B cell (primary cell): Measurements from ENCODE around the gene LRSAM1. TPM values are rescaled to one million over a fixed set of nuclear protein-coding genes. Genes with fewer than 3 reads are reported as not detected.

Experiments used
- ATAC-seq: fragments of 200-7000 bp; cut with Tn5 transposase; one replicate; pipeline ENCODE4 v1.10.0; 2021; ENCODE audit warnings: low read depth, mild to moderate bottlenecking, moderate number of reproducible peaks, moderate library complexity
- CTCF ChIA-PET: fragments of 350-600 bp; sonication (Branson Sonifier 250); formaldehyde crosslinking; loops from one replicate; lab custom pipeline; 2021; ENCODE audit warnings: antibody characterized with exemption, inconsistent platforms; lab: Charles Lee
- POLR2A ChIA-PET: fragments of 350-600 bp; sonication (Branson Sonifier 250); formaldehyde crosslinking; loops from one replicate; lab custom pipeline; 2021; ENCODE audit warnings: antibody characterized with exemption; lab: Charles Lee
- DNase-seq: peaks from one replicate; pipeline ENCODE4 v3.0.0; 2013
- H2AFZ ChIP-seq: 2 replicates; pipeline ENCODE4 v1.6.1; 2012; ENCODE audit warnings: mild to moderate bottlenecking, low read depth, low read length; ENCODE audit not compliant: insufficient read depth, poor library complexity, severe bottlenecking
- H3K27ac ChIP-seq, 2 donors: 1 replicate in 1 of 2; 2 replicates in 1 of 2; pipeline ENCODE4 v1.5.1; 2012 to 2013; ENCODE audit warnings: low read length in 2 of 2, mild to moderate bottlenecking in 2 of 2, moderate library complexity in 1 of 2
- H3K27me3 ChIP-seq, 4 experiments: fragments of 200-600 bp in 1 of 4; sonication (generic) in 1 of 4; replicated peaks in 1 of 4; 1 replicate in 2 of 4; 2 replicates in 2 of 4; pipeline versions ENCODE4 v1.6.1 to v1.7.0; 2013 to 2016; ENCODE audit warnings: low read length in 3 of 4, mild to moderate bottlenecking in 2 of 4, mixed read lengths in 1 of 4, moderate library complexity in 1 of 4; ENCODE audit not compliant: insufficient read depth in 4 of 4, control insufficient read depth in 3 of 4; ENCODE audit errors: control extremely low read depth in 1 of 4
- H3K36me3 ChIP-seq, 2 experiments: replicated peaks in 1 of 2; 1 replicate in 1 of 2; 2 replicates in 1 of 2; pipeline versions ENCODE4 v1.6.1 to v1.7.1; 2013; ENCODE audit warnings: low read length in 1 of 2; ENCODE audit not compliant: insufficient read depth in 2 of 2, control insufficient read depth in 1 of 2; ENCODE audit errors: control extremely low read depth in 1 of 2, extremely low read depth in 1 of 2
- H3K4me1 ChIP-seq, 2 donors: fragments of 200-600 bp in 1 of 2; sonication (generic) in 1 of 2; 1 replicate in 1 of 2; 2 replicates in 1 of 2; pipeline versions ENCODE4 v1.5.1 to v1.6.1; 2013 to 2017; ENCODE audit warnings: low read length in 2 of 2; ENCODE audit not compliant: control insufficient read depth in 2 of 2, insufficient read depth in 2 of 2
- H3K4me2 ChIP-seq: replicated peaks from 2 replicates; pipeline ENCODE3; 2012; ENCODE audit warnings: mild to moderate bottlenecking, low read depth, low read length; ENCODE audit not compliant: poor library complexity, severe bottlenecking
- H3K4me3 ChIP-seq, 5 experiments: fragments of 200-600 bp in 1 of 5; sonication (generic) in 1 of 5; 1 replicate in 3 of 5; 2 replicates in 2 of 5; pipeline versions ENCODE4 v1.5.1 to v1.7.0; 2011 to 2016; ENCODE audit warnings: low read length in 4 of 5, mild to moderate bottlenecking in 4 of 5, low read depth in 2 of 5, control low read depth in 1 of 5, moderate library complexity in 1 of 5; ENCODE audit not compliant: insufficient read depth in 1 of 5; ENCODE audit errors: control extremely low read depth in 1 of 5, extremely low read depth in 1 of 5
- H3K79me2 ChIP-seq: fragments of 200-600 bp; sonication (generic); one replicate; pipeline ENCODE4 v1.6.0; 2016; ENCODE audit warnings: low read length; ENCODE audit not compliant: control insufficient read depth, insufficient read depth
- H3K9ac ChIP-seq: fragments of 200-600 bp; sonication (generic); 2 replicates; pipeline ENCODE4 v1.6.1; 2017; ENCODE audit warnings: mild to moderate bottlenecking, low read length, moderate library complexity
- H3K9me3 ChIP-seq, 3 donors: one replicate each; pipeline versions ENCODE4 v1.6.1 to v1.7.1; 2013; ENCODE audit warnings: low read length in 2 of 3; ENCODE audit not compliant: control insufficient read depth in 2 of 3, insufficient read depth in 1 of 3; ENCODE audit errors: control extremely low read depth in 1 of 3
- H4K20me1 ChIP-seq: 2 replicates; pipeline ENCODE4 v1.6.0; 2012; ENCODE audit warnings: mild to moderate bottlenecking, low read length; ENCODE audit not compliant: insufficient read depth, control insufficient read depth, poor library complexity, severe bottlenecking
- H3K27ac Mint-ChIP-seq: one replicate; pipeline ENCODE4 v1.8.0; 2021; ENCODE audit warnings: mixed read lengths
- H3K27me3 Mint-ChIP-seq: one replicate; pipeline ENCODE4 v1.8.0; 2021; ENCODE audit warnings: mixed read lengths
- H3K4me1 Mint-ChIP-seq: one replicate; pipeline ENCODE4 v1.8.0; 2021; ENCODE audit warnings: mixed read lengths
- H3K4me3 Mint-ChIP-seq: one replicate; pipeline ENCODE4 v1.8.0; 2021; ENCODE audit warnings: mixed read lengths
- H3K9me3 Mint-ChIP-seq: one replicate; pipeline ENCODE4 v1.8.0; 2022; ENCODE audit warnings: mixed read lengths; ENCODE audit not compliant: insufficient read depth
- EZH2 ChIP-seq: IDR thresholded peaks from 2 replicates; pipeline ENCODE4 v1.6.1; 2012; ENCODE audit warnings: borderline replicate concordance, low read depth, mild to moderate bottlenecking, moderate library complexity, low read length; ENCODE audit not compliant: insufficient read depth, poor library complexity, severe bottlenecking
- WGBS: methylation state at CpG from one replicate; pipeline ENCODE4 v1.1.5; 2013; ENCODE audit warnings: missing lambda C conversion rate; ENCODE audit not compliant: insufficient coverage; 5-methylcytosine and 5-hydroxymethylcytosine counted together
- intact Hi-C: fragments of 100-400 bp; cut with micrococcal nuclease; formaldehyde crosslinking; loops from one replicate; pipeline ENCODE4 v1.10.0; 2022
- polyA plus RNA-seq: library from polyadenylated mRNA; depleted of rRNA; stranded (reverse); fragments of >200 nt; gene quantifications from 2 replicates; pipeline ENCODE4 v1.2.3, GENCODE V29; 2012
- total RNA-seq, 2 donors: library from RNA; stranded (reverse); fragments of 120-200 nt in 1 of 2; gene quantifications; 1 replicate in 1 of 2; 2 replicates in 1 of 2; pipeline versions ENCODE4 v1.2.3 to v1.2.4, GENCODE V29; 2013 to 2022
- TF ChIP-seq, protein P1 (sequence below): fragments of 200-600 bp; IDR thresholded peaks from one replicate; pipeline ENCODE4 v1.8.0; 2022; ENCODE audit warnings: antibody characterized with exemption, mild to moderate bottlenecking

The LRSAM1 gene
- total and polyA plus RNA-seq, 2 donors (not counting 1 experiment from before 2014, with no cell fraction given), result 30.6 to 39.8 TPM

DNA sequence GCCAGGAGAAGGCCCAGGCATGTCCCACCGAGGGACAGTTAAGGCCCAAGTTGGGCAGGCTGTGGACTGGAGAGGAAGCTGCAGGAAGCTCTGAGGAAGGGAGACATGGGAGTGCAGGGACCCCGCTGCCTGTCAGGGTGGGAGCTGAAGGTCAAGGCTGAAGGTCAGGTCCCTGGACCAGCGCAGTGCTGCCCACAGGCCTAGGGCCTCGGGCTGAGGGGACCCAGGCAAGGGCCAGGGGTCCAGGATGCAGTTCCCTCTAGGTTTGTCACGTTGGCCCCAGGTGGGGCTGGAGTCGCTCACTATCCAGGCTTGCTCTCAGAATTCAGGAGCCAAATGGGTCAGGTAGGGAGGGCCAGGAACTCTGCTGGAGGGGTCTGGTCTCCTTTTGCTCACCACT is 84.1 kb downstream of the LRSAM1 start:
- no peak overlapping the region for H2AFZ ChIP-seq
- ATAC-seq (no peak), DNase-seq (no peak)
- H3K79me2 ChIP-seq, result no peaks in the 10 kb centered on the region
- H3K4me1 ChIP-seq, result no peaks in the 10 kb centered on the region
- TF ChIP-seq EZH2, result no peak
- TF ChIP-seq, protein P1, sequence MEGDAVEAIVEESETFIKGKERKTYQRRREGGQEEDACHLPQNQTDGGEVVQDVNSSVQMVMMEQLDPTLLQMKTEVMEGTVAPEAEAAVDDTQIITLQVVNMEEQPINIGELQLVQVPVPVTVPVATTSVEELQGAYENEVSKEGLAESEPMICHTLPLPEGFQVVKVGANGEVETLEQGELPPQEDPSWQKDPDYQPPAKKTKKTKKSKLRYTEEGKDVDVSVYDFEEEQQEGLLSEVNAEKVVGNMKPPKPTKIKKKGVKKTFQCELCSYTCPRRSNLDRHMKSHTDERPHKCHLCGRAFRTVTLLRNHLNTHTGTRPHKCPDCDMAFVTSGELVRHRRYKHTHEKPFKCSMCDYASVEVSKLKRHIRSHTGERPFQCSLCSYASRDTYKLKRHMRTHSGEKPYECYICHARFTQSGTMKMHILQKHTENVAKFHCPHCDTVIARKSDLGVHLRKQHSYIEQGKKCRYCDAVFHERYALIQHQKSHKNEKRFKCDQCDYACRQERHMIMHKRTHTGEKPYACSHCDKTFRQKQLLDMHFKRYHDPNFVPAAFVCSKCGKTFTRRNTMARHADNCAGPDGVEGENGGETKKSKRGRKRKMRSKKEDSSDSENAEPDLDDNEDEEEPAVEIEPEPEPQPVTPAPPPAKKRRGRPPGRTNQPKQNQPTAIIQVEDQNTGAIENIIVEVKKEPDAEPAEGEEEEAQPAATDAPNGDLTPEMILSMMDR, result no peak
- Mint-ChIP-seq H3K4me3 (no peak overlapping the region), H3K27me3 (no peaks in the 10 kb centered on the region), H3K27ac (no peak overlapping the region), H3K4me1 (no peaks in the 10 kb centered on the region), H3K9me3 (no peaks in the 10 kb centered on the region)
- H3K4me3 ChIP-seq, result no peak overlapping the region
- no peak overlapping the region for H3K9ac ChIP-seq
- ChIA-PET POLR2A (no interaction called here), CTCF (no interaction called here)
- intact Hi-C loops, result no loop called here
- H3K36me3 ChIP-seq, result no peaks in the 10 kb centered on the region
- no peak overlapping the region for H3K4me2 ChIP-seq
- H3K9me3 ChIP-seq, result peaks cover 0 to 4% (median 0%) of the 10 kb centered on the region in 3 donors
- H3K27ac ChIP-seq, result no peak overlapping the region
- 92% methylated on average over 6 of the region's 6 CpGs for WGBS
- no peaks in the 10 kb centered on the region for H4K20me1 ChIP-seq
- no peaks in the 10 kb centered on the region for H3K27me3 ChIP-seq

DNA sequence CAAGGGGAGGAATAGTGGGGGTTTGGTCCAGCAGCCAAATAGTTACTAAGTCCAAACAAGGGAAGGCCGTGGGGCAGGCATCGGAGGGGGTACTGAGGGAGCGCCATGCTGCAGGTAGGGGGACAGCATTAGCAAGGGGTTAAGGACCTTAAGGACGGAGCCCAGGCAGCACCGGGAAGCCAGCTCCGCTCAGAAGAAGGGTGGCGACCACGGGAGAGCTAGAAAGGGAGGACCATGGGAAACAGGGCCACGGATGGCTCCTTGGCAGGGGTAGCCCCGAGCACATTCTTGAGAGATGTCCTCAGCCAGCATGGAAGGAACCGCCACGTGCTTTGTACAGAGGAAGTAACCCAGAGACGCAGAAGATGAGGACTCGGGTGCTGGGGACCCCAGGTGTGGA is 84.5 kb downstream of the LRSAM1 start:
- Histone ChIP-seq H3K27ac (no peak overlapping the region), H3K79me2 (no peaks in the 10 kb centered on the region), H3K27me3 (no peaks in the 10 kb centered on the region), H2AFZ (no peak overlapping the region), H3K36me3 (no peaks in the 10 kb centered on the region), H4K20me1 (no peaks in the 10 kb centered on the region), H3K4me1 (no peaks in the 10 kb centered on the region), H3K4me3 (no peak overlapping the region), H3K9me3 (peaks cover 0 to 4% (median 0%) of the 10 kb centered on the region in 3 donors), H3K9ac (no peak overlapping the region), H3K4me2 (no peak overlapping the region)
- Mint-ChIP-seq H3K27ac (no peak overlapping the region), H3K9me3 (no peaks in the 10 kb centered on the region), H3K4me3 (no peak overlapping the region), H3K4me1 (no peaks in the 10 kb centered on the region), H3K27me3 (no peaks in the 10 kb centered on the region)
- no peak for ATAC-seq
- POLR2A ChIA-PET, result no interaction called here
- WGBS, result 89% methylated on average over 14 of the region's 14 CpGs
- intact Hi-C loops, result no loop called here
- no peak for TF ChIP-seq EZH2
- CTCF ChIA-PET, result no interaction called here
- no peak for DNase-seq
